GM12864 (cell line): ENCODE results near the gene RNF220.
"Not testable (repeated sequence)": the region's sequence is repeated elsewhere in the genome, so short reads cannot be mapped to it uniquely, and the experiment has no call there.

ENCODE experiments used
- DNase-seq: peaks from one replicate; pipeline ENCODE4 v3.0.0-alpha.2; 2011; ENCODE audit warnings: low read depth
- H3K4me3 ChIP-seq: 2 replicates; pipeline ENCODE4 v1.5.1; 2011; ENCODE audit warnings: mild to moderate bottlenecking, low read depth, low read length, control low read depth
- TF ChIP-seq, protein P1 (sequence below): IDR thresholded peaks from 2 replicates; pipeline ENCODE4 v1.5.1; 2011; ENCODE audit warnings: low read depth, mild to moderate bottlenecking, moderate library complexity, low read length, control low read depth, inconsistent platforms; ENCODE audit errors: missing control alignments

The RNF220 gene

DNA sequence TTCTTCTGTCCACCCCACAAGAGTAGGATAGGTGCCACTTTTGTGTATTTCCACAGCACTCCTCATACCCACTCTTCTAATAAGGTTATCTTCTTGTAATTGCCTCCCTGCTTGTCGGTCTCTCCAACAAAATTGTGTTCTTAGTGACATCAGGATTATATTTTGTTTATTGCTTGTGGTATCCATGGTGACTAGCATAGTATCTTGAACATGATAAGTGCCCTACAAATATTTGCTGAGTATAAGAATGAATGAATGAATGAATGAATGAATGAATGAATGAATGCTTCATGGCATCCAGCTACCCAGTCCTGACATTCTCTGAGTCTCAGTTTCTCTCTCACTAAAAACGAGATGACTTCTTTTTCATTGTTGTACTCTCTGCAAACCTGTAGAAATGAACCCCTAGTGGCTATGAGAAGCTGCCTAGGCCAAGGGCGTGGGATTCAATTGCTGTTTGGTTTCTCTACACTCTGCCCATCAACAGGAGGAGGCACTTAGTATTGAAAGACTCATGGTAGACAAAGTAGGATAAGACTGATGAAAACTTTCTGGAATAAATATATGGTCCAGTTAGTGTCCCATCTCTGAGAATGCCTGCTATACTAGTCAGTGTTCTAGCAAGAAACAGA, 148.2 kb downstream of the RNF220 start:
- no peak overlapping the region for H3K4me3 ChIP-seq
- no peak for DNase-seq
- TF ChIP-seq, protein P1, sequence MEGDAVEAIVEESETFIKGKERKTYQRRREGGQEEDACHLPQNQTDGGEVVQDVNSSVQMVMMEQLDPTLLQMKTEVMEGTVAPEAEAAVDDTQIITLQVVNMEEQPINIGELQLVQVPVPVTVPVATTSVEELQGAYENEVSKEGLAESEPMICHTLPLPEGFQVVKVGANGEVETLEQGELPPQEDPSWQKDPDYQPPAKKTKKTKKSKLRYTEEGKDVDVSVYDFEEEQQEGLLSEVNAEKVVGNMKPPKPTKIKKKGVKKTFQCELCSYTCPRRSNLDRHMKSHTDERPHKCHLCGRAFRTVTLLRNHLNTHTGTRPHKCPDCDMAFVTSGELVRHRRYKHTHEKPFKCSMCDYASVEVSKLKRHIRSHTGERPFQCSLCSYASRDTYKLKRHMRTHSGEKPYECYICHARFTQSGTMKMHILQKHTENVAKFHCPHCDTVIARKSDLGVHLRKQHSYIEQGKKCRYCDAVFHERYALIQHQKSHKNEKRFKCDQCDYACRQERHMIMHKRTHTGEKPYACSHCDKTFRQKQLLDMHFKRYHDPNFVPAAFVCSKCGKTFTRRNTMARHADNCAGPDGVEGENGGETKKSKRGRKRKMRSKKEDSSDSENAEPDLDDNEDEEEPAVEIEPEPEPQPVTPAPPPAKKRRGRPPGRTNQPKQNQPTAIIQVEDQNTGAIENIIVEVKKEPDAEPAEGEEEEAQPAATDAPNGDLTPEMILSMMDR = no peak

DNA sequence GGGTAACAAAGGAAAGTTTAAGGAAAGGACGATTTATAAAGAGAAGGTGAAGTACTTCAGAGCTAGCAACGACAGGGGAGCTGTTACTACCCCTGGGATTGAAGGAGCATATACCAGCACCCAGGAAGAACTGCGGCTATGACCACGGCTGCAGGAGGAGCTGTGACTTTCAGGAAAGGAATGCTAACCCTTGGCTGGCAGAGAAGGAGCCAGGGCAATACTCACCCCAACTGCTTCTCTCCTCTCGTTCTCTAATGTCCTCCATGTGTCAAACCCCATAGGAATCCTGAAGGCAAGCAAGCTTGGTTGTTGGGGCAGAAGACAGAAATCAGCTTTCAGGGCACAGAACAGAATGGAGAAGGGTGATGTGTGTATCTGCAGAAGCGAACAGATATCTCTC, 148.7 kb downstream of the RNF220 start:
- TF ChIP-seq, protein P1 = no peak
- DNase-seq = no peak
- no peak overlapping the region for H3K4me3 ChIP-seq

DNA sequence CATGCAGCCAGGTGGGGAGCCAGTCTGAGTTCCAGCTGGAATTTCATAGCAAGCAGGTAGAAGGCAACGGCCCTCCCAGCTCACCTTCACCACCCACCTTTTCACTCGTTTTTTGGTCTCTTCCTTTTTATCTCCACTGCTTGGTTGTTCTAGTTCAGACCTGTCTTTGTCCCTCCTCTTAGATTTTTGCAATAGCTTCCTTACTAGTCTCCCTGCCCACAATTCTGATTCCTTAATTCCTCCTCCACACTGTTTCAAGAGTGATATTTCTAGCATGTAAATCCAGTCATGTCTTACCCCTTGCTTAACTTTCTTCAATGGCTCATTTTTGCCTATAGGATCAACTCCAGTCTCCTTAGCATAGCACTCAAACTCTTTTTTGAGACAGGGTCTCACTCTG, 149.7 kb downstream of the RNF220 start:
- TF ChIP-seq, protein P1 = no peak
- no peak overlapping the region for H3K4me3 ChIP-seq
- DNase-seq = no peak

DNA sequence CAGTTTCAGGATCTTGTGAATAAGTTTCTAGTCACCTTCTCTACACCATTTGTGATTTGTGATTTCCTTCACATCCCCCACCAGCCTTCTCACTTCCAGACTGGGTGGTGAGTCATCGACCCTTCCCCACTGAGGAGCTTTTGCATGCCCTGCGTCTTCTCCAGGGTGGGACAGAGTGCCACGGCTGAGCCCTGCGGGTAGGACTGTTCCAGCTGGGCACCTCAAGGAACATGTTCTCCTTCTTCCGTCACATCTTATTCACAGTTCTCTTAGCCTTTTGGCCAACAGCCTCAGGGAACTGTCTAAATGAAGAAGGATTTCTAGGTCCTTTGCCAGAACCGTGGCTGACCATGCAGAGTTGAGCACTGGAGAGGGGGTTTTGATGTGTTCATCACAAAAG, 152.7 kb downstream of the RNF220 start:
- TF ChIP-seq, protein P1 = no peak
- DNase-seq = no peak
- H3K4me3 ChIP-seq = no peak overlapping the region

DNA sequence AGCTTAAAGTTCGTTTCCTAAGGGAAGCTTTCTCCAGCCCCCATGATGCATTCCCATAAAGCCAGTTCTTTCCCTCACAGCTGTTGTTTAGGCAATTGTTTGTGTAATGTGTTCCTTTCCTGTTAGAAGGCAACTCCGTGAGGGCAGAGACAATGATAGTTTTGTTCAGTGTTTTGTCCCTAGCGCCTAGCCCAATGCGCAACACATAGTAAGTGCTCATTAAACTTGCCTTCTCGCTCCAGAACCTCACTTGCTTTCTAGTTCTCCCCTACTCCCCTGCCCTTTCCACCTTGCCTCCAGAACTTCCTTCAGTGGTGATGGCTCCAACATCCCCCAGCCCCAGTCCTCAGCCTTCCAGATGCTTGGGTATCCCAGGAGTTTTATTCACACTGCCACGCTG, 153.8 kb downstream of the RNF220 start:
- TF ChIP-seq, protein P1 = no peak
- no peak for DNase-seq
- no peak overlapping the region for H3K4me3 ChIP-seq

DNA sequence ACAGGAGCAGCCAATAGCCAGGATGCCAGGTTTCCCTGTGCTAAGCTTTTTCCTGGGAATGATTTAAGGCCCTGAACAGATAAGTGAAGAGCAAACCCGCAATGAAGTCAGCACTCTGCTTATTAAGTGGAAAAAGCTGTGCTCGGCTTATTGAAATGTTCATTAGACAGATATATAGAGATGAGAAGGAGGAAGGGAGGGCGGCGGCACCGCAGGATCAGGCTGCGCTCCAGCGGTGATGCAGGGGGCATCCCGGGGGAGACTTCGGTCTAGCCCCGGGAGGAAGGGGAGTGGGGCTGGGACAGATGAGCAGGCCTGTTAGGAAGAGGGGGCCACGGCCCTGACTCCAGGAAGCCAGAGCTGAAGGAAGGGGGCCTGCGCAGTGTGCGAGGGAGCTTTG, 154.3 kb downstream of the RNF220 start:
- TF ChIP-seq, protein P1 = no peak
- no peak for DNase-seq
- no peak overlapping the region for H3K4me3 ChIP-seq

DNA sequence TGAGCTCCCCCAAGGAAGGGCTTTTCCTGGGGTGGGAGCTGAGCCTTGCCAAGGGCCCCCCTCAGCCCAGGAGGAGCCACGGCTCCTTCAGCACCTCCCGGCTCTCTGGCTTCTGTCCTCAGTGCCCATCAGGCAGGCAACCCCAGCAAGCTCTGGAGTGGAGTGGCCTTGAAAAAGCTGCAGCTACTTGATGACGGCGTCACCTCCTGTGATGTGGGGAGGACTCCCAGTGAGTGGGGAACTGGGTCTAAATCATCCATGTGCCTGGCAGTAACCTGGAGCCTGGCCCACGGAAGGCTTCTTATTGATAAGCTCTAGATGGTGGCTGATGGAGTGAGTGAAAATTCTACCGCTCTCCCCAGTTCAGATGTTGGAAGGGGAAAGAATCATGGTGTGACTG, 154.9 kb downstream of the RNF220 start:
- no peak overlapping the region for H3K4me3 ChIP-seq
- DNase-seq = no peak
- TF ChIP-seq, protein P1 = no peak

DNA sequence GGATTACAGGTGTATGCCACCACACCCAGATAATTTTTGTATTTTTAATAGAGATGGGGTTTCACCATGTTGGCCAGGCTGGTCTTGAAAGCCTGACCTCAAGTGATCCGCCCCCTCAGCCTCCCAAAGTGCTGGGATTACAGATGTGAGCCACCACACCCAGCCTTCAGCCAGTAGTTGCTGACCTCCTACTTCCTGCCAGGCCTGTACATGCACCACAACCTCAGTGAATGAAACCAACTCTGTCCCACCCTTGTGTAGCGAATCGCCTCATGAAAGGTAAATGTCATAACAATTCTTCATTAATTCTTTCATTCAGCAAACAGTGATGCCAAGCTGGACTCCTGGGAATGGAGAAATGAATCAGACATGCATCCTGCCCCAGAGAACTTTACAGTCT, 155.6 kb downstream of the RNF220 start:
- DNase-seq, H3K4me3 ChIP-seq: not testable (repeated sequence)
